ENCODE measurements around the gene RNF130.

GRCh38 chr5:180083529-180084060 is 12.0 kb upstream of the RNF130 start:
- TF ChIP-seq POLR2A (IDR thresholded peaks at IDR 0.05): no peak
- TF ChIP-seq CTCF (IDR thresholded peaks at IDR 0.05): no peak
- no peak for TF ChIP-seq EP300 (IDR thresholded peaks at IDR 0.05)
